Left cardiac atrium (tissue), 4 donors: ENCODE data around the gene CASQ2. TPM values are rescaled to one million over a fixed set of nuclear protein-coding genes. Genes with fewer than 3 reads are reported as not detected.

Experiments
- ATAC-seq, 2 donors: fragments of 200-7000 bp; cut with Tn5 transposase; one replicate each; pipeline ENCODE4 v1.9.1; 2020; ENCODE audit warnings: mild to moderate bottlenecking in 2 of 2, moderate library complexity in 2 of 2
- DNase-seq: peaks from one replicate; pipeline ENCODE4 v3.0.0-alpha.2; 2020
- intact Hi-C, 2 donors: fragments of 100-400 bp; cut with DNase I; formaldehyde crosslinking; loops; one replicate each; pipeline versions ENCODE4 v1.14.1 to v1.15.1; 2022 to 2023
- total RNA-seq, 2 donors: library from RNA; stranded (reverse); fragmentation: NEBNext Ultra II Directional; extraction: Animal tissue kit (Norgen Biotek cat#: 25700); gene quantifications; one replicate each; pipeline ENCODE4 v1.2.1, GENCODE V29; 2021
- donor health status: DM: no; HTN: yes; CAD: no.
- donor health status: DM: no; HTN: yes; CAD: no; lungs with severe emphysema.
- donor health status: DM: yes; HTN: yes; CAD: no.
- donor health status: Dilated cardiomyopathy.

CASQ2 gene
- total RNA-seq, 2 donors from 2014 or later: 603 to 715 TPM

- DNase-seq (peak; percentile 47), ATAC-seq (peak in 1 of 2 donors; percentile 68)
- intact Hi-C loops: no loop called here
Measured at GRCh38 chr1:115654663-115655305, 113.7 kb downstream of the CASQ2 start.

- DNase-seq (no peak), ATAC-seq (no peak)
Measured at GRCh38 chr1:115654125-115654524, 114.4 kb downstream of the CASQ2 start.

DNA sequence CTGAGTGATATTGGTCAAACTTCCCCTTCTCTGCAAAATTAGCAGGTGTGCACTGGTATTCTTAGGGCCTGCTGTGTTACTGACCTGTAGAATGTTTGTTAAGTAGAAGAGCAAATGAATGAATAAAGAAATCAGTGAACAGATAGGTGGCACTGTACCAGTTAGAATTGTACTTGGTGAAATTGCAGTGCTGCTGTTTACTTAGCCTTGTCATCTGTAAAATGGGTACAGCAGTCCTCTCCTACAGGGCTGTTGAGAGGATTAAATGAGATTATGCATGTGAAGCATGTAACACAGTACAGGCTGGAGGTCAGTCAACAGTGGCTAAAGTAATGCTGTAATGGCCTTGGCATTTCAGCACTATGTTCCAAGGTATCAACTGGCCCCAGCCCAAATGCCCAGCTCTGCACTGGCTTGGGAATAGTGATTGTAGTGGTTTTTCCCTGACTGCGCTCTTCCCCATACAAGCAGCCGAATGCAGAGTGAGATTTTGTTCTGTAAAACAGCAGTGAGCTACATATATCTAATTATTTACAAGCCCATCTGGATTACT lies 116.2 kb downstream of the CASQ2 start:
- no peak for DNase-seq
- intact Hi-C loops: no loop called here
- ATAC-seq: no peak

More at GRCh38 chr1:115654125-115654524, 114.4 kb downstream of the CASQ2 start:
- intact Hi-C loops: no loop called here

DNA sequence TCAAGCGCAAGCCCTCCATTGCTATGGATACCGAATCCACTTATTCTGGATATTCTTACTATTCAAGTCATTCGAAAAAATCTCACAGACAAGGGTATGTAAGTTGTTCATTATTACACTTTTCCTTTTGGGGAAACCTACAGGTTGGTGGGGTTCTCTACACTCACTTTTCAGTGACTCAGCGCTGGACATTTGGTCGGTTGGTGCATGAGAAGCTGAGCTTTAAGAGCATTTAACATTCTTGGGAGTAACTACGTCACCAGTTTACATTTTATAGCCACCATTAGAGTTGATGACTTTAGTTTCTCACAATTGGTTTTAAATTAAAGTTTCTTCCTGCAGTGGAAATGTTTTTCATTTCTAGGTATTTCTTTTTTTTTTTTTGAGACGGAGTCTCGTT lies 117.1 kb downstream of the CASQ2 start:
- intact Hi-C loops: no loop called here
- ATAC-seq (no peak), DNase-seq (no peak)

DNA sequence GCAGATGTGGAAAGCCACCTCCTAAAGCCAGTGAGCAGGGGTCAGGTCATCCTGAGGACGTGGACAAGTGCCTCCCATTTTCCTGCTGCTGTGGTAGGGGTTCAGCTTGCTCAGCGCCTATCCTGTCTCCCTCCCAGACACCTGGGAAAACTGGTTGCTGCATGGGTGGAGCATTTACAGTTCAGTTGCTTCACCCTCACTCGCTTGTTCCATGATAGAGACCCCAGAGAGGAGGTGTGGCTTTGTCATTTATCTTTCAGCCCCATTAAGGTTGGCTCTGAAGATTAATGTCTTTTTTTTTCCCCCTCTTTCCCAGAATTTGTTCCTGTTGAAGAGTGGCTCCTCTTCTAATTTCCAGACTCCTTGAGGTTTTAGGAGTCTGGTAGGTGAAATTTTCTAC lies 117.6 kb downstream of the CASQ2 start:
- DNase-seq (no peak), ATAC-seq (no peak)
- intact Hi-C loops: no loop called here

Other genes with a start within 250 kb of the CASQ2 start
- 1 to 10 TPM; 5.2 to 7.5 TPM for gene VANGL1, start 126.7 kb downstream of the CASQ2 start, total RNA-seq
- gene NHLH2, start 72.4 kb upstream of the CASQ2 start, total RNA-seq: not detected
- 1 to 10 TPM; 7.8 to 8.3 TPM for gene SLC22A15, start 207.8 kb upstream of the CASQ2 start, total RNA-seq